ENCODE results near the gene NIP7. TPM values are rescaled to one million over a fixed set of nuclear protein-coding genes. Genes with fewer than 3 reads are reported as not detected.
A peak's percentile ranks its signal among the peaks of the same experiment; 100 is the strongest.

The NIP7 gene
- total and polyA plus RNA-seq, 9 of the 15 experiments (the other 6 are each of a cell fraction or from before 2014, with no cell fraction given): 28.9 to 85.5 (median 72.5) TPM

DNA sequence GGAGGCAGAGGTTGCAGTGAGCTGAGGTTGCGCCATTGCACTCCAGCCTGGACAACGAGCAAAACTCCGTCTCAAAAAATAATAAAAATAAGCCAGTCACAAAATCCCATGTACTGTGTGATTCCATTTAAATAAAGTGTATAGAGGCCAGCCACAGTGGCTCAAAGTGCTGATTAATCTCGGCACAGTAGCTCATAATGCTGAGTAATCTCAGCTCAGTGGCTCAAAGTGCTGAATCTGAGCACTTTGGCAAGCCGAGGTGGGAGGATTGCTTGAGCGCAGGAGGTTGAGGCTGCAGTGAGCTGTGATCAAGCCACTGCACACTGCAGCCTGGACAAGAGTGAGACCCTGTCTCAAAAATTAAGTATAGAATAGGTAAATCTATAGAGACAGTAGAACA, 7.1 kb downstream of the NIP7 start (continued):
- TF ChIP-seq MAFG (tag; conservative IDR thresholded peaks at IDR 0.05) (peak; percentile 61), NFE2 (IDR thresholded peaks at IDR 0.05; ENCODE audit: low read depth) (peak; percentile 60), MAFK (IDR thresholded peaks at IDR 0.05; ENCODE audit: low read length) (peak; percentile 33; the same call in 1 of the 2 replicates), HDAC1 (IDR thresholded peaks at IDR 0.05) (peak in 1 of 2 experiments; percentile 77; a peak in 2 of 4 replicates), BACH1 (tag; IDR thresholded peaks at IDR 0.05) (peak; percentile 89)
- TF ChIP-seq, protein P1, sequence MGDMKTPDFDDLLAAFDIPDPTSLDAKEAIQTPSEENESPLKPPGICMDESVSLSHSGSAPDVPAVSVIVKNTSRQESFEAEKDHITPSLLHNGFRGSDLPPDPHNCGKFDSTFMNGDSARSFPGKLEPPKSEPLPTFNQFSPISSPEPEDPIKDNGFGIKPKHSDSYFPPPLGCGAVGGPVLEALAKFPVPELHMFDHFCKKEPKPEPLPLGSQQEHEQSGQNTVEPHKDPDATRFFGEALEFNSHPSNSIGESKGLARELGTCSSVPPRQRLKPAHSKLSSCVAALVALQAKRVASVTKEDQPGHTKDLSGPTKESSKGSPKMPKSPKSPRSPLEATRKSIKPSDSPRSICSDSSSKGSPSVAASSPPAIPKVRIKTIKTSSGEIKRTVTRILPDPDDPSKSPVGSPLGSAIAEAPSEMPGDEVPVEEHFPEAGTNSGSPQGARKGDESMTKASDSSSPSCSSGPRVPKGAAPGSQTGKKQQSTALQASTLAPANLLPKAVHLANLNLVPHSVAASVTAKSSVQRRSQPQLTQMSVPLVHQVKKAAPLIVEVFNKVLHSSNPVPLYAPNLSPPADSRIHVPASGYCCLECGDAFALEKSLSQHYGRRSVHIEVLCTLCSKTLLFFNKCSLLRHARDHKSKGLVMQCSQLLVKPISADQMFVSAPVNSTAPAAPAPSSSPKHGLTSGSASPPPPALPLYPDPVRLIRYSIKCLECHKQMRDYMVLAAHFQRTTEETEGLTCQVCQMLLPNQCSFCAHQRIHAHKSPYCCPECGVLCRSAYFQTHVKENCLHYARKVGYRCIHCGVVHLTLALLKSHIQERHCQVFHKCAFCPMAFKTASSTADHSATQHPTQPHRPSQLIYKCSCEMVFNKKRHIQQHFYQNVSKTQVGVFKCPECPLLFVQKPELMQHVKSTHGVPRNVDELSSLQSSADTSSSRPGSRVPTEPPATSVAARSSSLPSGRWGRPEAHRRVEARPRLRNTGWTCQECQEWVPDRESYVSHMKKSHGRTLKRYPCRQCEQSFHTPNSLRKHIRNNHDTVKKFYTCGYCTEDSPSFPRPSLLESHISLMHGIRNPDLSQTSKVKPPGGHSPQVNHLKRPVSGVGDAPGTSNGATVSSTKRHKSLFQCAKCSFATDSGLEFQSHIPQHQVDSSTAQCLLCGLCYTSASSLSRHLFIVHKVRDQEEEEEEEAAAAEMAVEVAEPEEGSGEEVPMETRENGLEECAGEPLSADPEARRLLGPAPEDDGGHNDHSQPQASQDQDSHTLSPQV (IDR thresholded peaks at IDR 0.05): no peak

DNA sequence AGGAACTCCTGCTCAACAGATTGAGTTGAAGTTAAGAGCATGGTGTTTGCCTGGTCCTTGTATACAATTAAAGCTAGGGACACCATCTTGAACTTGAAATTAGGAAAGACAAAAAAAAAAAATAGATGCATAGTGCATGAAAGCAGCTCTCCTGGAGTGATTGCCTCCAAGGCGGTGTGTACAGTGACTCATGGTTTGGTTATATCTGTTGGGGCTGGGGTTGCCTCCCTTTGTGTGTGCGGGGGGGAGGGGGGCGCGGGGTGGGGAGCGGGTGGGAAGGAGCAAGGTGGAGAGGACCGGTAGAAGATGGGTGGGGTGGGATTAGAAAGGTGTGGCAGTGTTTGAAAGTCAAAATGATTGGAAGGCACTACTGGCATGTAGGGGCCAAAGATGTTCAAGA, 8.7 kb downstream of the NIP7 start:
- Histone ChIP-seq H3K27me3 (ENCODE audit: control insufficient read depth in 2 of 2, insufficient read depth in 2 of 2, low read length in 2 of 2) (no peaks in the 10 kb centered on the region), H3K9ac (ENCODE audit: insufficient read depth in 1 of 2, low read depth in 2 of 2, low read length in 2 of 2) (no peak overlapping the region), H3K27ac (ENCODE audit: extremely low read depth, low read depth, low read length) (no peak overlapping the region), H2AFZ (ENCODE audit: low read depth, low read length) (no peak overlapping the region), H3K4me3 (no peak overlapping the region), H3K4me1 (replicated peaks in 1 of 2; ENCODE audit: control insufficient read depth in 2 of 2, insufficient read depth in 2 of 2, low read length in 2 of 2) (no peaks in the 10 kb centered on the region; a peak in 1 of 5 replicates), H3K4me2 (ENCODE audit: insufficient read depth, low read length) (no peak overlapping the region), H4K20me1 (replicated peaks; ENCODE audit: control insufficient read depth, insufficient read depth, low read length) (peaks cover 4% of the 10 kb centered on the region; the same call in 1 of the 2 replicates), H3K9me3 (replicated peaks; ENCODE audit: control insufficient read depth, insufficient read depth, low read depth, low read length) (no peaks in the 10 kb centered on the region), H3K79me2 (ENCODE audit: control insufficient read depth, insufficient read depth, low read length) (no peaks in the 10 kb centered on the region; the same call in 2 of the 3 replicates), H3K9me1 (ENCODE audit: control insufficient read depth, insufficient read depth, low read length) (no peaks in the 10 kb centered on the region), H3K36me3 (ENCODE audit: control insufficient read depth, insufficient read depth, low read length) (peaks cover 19% of the 10 kb centered on the region)
- ATAC-seq (peak; percentile 69), FAIRE-seq (no peak), DNase-seq (ENCODE audit: extremely low read depth in 1 of 4, low spot score in 3 of 4) (peak; percentile 42 to 52 (median 46))
- TF ChIP-seq, protein P2, sequence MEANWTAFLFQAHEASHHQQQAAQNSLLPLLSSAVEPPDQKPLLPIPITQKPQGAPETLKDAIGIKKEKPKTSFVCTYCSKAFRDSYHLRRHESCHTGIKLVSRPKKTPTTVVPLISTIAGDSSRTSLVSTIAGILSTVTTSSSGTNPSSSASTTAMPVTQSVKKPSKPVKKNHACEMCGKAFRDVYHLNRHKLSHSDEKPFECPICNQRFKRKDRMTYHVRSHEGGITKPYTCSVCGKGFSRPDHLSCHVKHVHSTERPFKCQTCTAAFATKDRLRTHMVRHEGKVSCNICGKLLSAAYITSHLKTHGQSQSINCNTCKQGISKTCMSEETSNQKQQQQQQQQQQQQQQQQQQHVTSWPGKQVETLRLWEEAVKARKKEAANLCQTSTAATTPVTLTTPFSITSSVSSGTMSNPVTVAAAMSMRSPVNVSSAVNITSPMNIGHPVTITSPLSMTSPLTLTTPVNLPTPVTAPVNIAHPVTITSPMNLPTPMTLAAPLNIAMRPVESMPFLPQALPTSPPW (CRISPR knock-in tag; IDR thresholded peaks at IDR 0.05): peak; percentile 33; the same call in 1 of the 2 replicates
- 0 out of 2 replicates have a peak, but pooled peaks have one; percentile 36 for TF ChIP-seq FOSL1 (tag; conservative IDR thresholded peaks at IDR 0.05)
- TF ChIP-seq JUND (IDR thresholded peaks at IDR 0.05; ENCODE audit: borderline replicate concordance, low read depth, low read length): peak; percentile 33; the same call in 1 of the 2 replicates
- TF ChIP-seq JUND (tag; IDR thresholded peaks at IDR 0.05; ENCODE audit: borderline replicate concordance, low read depth, low read length): no peak
- no peak for TF ChIP-seq STAT5A (IDR thresholded peaks at IDR 0.05; ENCODE audit: borderline replicate concordance, low read length)
- no CpG with 5 or more reads among the region's 6 CpGs for WGBS (ENCODE audit: insufficient coverage, low coverage, missing lambda C conversion rate)
- ChIA-PET CTCF (ENCODE audit: low intra/inter-chr PET ratio) (no interaction called here), POLR2A (interaction anchor here (0.5 kb wide), 1 partner anchor 30 kb away, joined by 3 read pairs; no protein-coding TSS in a partner anchor)
- no TSS peak for BruUV-seq (replicated peaks)
- intact Hi-C loops (cut with micrococcal nuclease): no loop called here
- in situ Hi-C loops (cut with MboI): no loop called here

Measured in K562 (cell line).